COLO829 (cell line): ENCODE data around the gene CACNB3.

Experiments used
- DNase-seq: peaks from one replicate; pipeline ENCODE4 v3.0.0; 2012; ENCODE audit warnings: low spot score

The CACNB3 gene

DNA sequence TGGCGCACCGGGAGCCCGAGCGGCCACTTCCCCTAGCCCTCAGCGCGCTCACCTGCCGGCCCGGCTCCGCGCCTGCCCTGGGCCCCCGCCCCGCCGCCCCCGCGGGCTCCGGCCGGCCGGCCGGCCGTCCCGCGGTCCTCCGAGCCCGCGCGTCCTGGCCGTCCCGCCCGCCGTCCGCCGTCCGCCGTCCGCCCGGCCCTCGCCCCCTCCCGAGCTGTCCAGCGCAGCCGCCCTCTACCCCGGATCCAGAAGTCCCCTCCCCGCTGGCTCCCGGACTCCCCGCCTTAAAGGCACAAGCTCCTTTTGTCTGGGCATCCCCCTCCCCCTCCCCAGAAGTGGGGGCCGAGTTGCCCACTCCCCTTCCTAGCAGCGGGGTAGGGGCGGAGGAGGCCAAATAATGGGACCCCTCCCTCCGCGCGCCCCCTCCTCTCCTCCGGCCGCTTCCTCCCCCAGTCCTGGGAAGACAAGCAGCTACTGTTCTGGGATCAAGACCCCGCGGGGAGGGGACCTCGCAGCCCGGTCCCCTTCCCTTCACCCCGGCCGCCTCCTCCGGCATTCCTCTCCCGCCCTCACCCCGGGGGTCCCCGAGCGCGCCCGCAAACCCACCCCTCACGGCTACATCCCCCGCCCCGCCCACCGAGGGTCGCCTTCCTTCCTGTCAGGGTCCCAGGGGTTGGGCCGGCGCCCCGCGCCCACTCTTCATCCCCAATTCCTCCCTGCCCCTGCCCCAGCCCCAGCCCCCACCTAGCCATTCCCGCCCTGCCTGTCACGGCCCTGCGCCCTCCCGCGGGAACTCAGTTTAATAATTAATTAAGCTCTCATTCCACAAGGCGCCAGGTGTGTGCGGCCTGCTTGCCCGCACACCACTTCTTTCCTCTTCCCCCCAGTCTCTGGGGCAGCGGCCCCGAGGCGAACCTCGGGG, 29.2 kb upstream of the CACNB3 start, which contains the start of gene ADCY6:
Gene ADCY6, minus strand, starts transcription at position 236 of the 922 bp plus-strand sequence. CDS start 5,655 bp downstream, outside the sequence.
- peak; percentile 60 for DNase-seq

DNA sequence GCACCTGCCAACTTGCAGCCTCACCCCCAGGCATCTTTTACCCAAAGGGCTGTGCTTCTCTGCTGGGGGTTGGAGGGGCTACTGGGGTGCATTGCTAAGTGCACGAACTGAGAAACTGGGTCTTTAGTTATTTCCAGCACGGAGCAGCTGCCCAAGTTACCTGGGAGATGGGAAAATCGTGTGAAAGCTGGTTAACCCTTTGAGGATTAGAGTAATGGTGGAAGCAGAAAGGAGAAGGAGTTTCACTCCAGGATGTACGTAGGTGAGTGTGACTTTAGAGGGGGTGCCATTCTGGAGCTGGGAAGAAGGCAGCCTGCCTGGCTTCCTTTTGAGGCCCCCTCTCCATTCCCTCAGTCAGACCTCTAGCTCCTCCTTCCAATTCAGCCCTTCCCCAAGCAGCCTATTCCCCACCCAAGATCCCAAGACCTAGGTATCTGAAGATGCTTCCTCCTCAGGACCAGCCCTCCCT, 28.4 kb upstream of the CACNB3 start:
- DNase-seq, result no peak

DNA sequence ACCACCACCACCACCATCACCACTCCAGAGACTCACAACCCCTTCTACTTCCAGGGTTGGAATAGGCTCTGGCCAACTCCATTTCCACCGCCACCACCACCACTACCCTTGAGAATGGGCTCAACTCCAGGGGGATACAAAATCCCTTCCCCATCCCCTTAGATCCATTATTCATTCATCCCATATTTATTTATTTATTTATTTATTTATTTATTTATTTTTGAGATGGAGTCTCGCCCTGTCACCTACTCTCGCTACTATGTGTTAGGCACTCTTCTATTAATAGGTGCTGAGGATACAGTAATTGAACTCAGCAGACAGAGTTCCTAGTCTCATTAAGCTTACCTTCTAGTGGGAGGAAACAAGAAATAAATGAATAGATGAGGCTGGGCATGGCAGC, 24.6 kb upstream of the CACNB3 start:
- no peak for DNase-seq

DNA sequence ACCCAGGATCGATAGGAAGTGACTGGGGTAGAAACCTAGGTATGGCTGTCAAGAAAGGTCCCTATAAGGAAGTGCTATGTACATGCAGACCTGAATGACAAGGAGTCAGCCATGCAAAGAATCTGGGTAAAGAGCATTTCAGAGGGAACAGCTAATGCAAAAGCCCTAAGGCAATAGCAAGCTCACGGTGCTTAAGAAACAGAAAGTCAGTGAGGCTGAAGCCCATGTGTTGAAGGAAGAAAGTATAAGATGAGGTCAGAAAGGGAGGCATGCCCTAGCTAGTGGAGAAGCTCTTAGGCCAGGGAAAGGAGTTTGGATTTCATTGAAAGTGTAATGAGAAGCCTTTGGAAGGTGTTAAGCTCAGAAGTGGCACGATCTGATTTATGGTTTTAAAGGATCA, 23.4 kb upstream of the CACNB3 start:
- no peak for DNase-seq

DNA sequence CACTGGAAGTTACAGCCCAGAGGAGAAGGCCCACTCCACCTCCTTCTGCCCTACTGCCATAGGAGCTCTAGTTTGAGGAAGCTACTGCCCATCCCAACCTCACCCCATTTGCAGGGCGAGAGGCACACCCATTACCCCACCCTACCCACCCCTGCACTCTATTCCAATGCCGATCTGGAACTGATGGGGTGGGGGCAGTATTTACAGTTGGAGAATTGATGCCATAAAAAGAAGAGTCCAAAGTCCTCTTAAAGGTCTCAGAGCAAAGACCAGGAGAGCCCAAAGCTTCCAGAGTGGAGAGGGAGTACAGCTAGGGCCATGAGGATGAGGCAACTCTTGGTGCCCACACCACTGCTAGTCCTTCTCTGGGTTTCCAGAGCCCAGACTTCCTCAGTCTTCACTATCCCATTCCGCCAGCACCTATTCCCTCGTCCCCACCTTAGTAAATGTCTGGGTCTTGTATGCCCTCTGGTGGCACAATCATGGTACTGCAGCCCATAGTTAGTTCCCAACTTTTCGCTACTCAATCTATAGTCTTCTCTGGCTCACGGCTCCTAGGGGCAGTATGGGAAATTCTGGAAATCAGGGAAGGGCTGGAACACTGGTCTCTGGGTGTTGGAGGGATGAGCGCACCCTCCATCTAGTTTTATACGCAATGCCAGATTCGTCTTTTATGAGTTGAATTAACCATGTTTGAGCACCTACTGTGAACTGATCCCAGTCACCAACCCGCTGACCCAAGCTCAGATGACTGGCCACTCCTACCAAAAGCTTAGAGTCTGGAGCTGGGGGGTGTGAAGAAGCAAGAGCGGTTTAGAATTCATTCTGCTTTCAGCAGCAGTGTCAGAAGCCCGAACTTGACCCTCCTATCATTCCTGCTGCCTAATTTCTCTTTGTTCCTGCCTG, 22.5 kb upstream of the CACNB3 start:
- peak; percentile 95 for DNase-seq

DNA sequence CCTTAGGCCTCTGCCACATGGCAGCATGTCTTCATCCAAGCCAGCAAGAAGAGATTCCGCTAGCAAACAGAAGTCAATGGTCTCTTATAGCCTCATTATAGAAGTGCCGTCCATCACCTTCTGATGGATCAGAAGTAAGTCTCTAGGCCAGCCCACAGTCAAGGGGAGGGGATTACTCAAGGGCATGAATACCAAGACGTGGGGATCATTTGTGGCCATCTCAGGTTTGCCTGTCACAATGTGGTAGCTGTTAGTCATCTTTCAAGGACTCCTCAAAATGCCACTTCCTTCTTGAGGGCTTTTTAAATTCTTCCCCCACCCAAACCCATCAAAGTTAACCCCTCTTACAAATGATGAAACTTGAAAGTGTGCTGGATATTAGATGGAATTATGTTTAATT, 21.3 kb upstream of the CACNB3 start:
- no peak for DNase-seq

DNA sequence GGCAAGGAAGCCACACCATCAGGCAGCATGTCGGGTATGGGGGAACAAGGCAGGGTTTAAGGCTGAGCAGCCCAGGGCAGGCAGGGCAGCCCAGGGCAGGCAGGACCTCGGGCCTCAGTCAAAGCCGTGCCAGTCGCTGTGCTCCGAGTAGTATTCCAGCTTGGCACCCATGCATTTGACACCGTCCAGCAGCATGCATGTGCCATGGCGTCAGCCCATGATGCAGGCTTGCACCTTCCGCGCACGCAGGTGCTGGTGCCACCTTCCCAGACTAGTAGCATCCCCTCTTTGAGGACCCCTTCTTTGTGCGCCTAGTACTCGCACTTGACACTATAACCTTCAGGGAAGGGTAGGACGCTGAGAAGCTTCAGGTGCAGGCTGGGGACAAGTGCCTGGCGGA, 17.8 kb upstream of the CACNB3 start:
- DNase-seq, result no peak

DNA sequence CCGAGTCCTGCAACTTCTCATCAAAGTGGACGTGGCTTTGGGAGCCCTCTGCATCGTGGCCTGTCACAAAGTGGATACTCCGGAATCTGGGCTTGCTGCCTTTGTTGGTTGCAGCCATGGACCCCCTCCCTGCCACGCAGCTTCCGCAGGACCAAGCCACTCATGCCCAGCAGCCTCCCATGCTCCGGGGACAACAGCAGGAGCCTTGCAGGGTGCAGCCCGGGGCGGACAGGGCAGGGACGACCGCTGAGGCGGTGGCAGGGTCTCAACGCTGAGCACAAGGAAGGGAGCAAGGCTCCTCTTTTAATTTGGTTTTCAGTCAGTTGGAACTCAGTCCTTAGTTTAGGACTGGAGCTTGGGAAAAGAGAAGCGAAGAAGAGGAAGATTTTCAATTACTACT, 17.3 kb upstream of the CACNB3 start:
- DNase-seq, result no peak

DNA sequence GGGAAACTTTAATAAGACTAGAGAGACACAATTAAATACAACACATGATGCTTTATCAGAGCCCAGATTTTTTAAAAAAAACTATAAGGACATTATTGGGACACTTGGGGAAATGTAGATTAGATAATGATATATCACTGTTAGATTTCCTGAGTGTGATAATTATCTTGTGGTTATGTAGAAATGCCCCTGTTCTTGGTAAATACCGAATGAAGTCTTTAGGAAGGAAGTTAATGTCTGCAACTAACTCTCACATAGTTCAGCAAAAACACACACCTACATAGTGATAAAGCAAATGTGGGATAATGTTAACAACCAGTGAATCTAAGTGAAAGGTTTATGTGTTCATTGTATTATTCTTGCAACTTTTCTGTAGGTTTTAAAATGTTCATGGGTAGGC, 14.6 kb upstream of the CACNB3 start:
- no peak for DNase-seq

DNA sequence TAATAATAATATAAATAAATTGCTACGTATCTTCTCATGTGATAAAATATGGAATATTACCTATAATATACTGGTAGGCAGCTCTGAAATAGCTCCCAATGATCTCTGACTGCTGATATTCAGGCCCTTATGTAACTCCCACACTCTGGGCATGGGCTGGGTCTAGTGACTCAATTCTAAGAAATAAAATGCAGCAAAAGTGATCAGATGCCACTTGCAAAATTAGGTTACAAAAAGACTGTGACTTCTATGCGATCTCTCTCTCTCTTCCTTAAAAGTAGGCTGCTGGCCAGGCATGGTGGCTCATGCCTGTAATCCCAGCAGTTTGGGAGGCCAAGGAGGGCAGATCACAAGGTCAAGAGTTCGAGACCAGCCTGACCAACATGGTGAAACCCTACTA, 10.3 kb upstream of the CACNB3 start:
- DNase-seq, result no peak

DNA sequence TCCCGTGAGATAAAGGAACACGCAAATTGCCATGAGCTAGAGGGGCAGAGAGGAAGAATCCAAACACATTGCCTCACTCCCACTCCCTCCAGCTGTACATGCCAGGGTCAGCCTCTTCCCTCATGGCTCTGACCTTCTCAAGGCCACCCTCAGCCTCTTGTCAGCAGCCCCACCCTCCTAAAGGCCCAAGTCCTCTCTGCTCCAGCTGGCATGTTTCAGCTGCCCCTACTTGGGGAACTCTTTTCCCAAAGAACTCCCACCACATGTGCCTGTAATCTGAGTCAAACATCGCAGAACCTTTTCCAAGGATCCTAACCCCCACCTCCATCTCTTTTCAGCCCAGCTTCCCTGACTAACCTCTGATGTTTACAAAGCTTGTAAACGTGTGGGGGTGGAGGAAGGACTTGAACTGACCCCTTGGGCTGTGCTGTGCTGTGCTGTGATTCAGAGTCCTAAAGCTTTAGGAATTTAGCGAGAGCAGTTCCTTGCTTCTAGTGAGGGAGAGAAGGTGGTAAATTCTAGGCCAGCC, 7.3 kb upstream of the CACNB3 start:
- DNase-seq, result no peak

DNA sequence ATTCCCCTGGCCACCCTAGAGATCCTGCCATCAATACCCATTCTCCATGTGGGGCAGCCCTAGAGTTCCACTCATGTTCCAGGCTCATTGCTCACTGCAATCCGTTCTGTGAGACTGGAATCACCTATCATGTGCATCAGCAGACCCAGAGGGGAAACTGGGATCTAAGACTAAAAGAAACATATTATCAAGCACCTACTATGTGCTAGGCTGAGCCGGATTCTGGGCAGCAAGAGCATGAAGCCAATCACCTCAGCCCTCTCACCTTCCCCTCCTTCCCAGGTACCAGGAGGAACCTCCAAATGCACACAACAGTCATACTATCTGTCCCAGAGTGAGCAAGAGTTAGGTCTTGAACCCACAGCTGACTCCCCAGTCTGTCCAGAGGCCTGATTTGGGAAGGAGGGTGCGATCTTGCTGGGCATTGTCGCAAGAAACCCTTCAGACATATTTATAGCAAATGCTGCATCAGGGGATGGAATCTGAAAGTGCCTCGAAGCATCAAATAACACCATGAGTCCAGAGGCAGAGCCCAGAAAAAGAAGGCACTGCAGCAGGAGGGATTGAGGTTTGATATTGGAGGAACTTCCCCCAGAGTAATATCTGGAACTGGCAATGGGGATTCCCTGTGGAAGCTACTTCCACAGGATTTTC, 6.7 kb upstream of the CACNB3 start:
- DNase-seq, result no peak

DNA sequence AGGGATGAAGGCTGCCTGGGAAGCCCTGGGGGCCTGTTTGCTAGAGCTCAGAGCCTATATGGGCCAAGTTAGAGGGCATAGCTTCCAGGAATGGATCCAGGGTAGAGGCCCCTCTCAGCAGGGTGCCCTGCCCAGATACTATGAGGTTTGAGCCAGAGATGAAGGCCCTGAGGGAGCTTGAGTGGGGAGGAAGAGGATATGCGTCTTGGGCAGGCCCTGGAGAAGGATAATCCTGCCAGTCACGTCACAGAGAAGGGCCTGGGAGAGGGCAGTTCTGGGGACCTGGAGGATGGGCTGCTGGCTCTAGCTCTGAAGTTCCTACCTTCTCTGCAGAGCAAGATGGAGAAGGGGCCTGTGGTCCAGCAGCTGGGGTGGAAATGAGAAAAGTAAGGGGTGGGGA, 5.9 kb upstream of the CACNB3 start:
- DNase-seq, result no peak

DNA sequence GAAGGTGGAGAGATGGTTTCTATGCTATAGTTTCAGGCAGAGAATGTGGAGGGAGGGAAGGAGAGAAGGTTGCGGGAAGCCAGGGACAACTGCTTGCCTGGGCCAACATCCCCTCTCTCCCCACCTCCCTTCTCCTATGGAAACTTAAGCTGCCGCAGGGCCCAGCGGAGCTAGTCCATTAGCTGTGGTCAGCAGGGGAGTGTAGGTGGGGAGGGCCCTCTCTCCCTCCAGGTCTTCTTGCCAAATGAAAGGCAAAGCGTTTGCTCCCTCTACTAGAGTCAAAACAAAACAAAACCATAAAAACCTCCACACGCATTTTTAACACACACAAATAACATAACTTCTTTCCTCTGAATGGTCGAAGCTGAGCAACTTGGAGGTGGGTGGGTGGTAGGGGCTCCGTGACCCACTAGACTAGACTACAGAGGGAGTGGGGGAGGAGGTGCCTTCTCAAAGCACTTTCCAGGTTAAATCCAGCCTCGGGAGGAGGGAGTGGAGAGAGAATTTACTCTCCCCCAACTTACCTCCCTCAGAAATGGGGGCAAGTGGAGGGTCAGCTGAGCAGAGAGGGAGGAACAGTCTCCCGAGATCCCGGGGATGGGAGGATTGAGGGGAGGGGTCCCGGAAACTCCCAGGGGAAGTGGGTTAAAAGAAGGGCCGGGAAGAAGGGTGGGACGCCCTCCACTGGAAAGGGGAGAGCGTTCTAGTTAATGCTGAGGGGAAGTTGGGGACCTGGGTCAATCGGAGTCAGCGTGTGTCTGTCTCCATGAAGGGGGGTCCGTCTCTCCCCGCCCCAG, 4.6 kb upstream of the CACNB3 start:
- no peak for DNase-seq

DNA sequence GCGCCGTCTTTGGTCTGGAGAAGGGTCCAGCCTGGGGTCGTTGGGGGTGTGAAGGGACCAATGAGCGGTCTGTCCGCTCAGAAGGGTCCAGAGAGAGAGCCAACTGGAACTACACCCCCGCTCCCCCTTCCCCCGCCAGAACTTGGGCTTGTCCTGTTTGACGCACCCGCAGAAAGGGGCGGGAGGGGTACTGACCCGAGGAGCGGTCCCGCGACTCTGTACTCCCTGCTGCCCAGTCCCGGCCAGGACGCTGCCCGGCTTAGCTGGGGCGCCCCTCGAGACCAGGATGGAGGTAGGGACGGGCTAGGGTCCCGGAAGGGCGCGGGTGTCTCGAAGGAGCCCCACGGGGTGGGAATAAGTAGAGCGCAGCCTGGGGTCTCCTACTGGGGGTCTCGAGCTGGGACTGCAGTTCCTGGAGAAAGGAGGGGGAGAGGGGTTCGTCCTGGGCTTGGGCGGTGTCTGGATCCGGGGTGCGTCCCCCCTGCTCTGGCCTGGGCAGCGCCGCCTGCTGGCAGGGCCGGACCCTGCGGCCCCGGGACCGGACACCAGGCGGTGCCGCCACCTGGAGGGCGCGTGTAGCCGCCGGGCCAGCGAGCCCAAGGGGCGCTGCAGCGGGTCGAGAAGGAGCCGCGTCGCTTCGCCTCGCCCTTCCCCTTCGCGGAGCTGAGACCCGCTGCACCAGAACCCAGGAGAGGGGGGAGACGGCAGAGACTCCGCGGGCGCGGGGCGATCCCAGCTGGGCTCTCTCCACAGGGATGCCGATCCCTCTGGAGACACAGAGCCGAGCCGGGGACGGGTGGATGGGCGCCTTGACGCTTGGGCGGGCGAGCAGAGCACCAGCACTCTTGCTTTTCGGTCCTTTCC, 3.8 kb upstream of the CACNB3 start:
- DNase-seq, result peak; percentile 44

DNA sequence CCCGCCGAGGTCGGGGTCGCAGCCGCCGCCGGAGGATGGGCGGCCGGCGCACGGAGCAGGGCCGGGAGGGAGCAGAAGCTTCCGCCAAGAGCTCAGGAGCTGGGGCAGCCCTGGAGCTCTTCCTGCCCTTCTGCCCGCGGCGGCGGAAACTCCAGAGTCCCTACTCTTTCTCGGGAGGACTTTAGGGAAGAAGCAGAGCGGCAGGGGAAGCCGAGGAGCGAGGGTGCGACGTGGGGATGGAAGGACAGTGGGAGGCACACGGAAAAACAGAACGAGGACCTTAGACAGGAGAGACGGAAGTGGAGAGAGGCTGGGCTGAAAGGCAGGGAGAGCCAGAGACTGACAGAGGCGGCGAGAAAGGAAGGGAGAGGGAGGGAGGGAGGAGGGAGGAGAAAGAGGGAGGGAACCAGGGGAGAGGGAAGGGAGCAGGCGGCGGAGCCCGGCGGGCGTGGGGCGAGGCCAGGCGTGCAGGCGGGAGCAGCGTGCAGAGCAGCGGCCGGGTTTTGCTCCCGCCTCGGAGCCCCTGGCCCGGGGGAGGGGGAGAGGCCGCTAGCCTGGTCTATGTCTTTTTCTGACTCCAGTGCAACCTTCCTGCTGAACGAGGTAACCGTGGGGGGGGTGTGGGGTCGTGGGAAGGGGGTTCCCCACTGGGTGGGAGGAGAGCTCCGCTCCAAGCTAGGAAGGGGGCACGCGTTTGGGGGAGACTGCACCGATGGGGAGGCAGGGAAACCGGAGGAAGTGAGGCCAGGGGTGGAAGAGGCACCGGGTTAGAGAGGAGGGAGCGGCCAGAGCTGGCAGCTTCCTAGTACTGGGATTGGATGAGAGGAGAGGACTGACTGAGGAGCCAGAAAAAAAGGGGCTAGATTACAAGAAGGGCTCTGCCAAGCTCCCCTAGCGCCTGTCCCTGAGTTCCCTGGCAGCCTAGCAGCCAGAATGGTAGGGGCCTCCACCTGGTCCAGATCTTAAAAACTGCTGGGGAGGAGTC, 2.9 kb upstream of the CACNB3 start:
- peak; percentile 70 for DNase-seq

DNA sequence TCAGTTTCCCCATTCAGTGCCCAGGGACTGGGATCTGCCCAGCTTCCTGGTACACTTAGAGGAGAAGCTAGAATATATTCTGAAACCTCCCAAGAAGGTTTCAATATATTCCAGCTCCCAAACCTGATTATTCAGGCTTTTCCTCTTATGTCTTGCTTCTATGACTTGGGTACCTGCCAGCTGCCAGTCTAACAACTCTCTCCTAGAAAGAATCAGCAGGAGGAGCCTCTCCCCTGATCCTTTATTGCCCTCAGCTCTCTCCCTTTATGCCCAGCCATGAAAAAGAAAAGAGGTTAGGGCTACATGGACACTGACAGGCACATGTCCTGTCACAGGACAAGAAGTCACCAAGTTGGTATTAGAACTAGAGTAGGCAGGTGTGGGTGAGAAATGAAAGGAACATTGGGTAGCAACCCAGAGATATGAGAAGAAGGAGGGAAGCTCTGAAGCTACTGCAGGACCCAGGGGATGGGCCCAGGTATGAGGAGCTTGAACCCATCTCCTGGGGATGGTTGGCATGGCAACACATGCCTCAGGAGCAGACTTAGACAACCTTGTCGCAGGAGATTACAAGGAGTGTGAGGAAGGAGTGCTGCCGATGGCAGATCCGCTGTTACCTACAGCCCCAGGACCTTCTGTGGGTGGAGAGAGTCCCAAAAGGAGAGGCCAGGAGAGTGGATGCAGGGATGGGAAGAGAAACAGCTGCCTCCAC, 2.0 kb upstream of the CACNB3 start:
- no peak for DNase-seq
